GM12878 (cell line): Measurements from ENCODE around the gene ZFYVE21. TPM values are rescaled to one million over a fixed set of nuclear protein-coding genes. Genes with fewer than 3 reads are reported as not detected.

Source experiments
- ATAC-seq: fragments of 200-7000 bp; cut with Tn5 transposase; 3 replicates; pipeline ENCODE4 v1.9.1; 2020; ENCODE audit warnings: mild to moderate bottlenecking, moderate library complexity
- BruUV-seq: library from RNA; stranded (reverse); fragments of 400-500 nt; replicated peaks from 2 replicates; lab custom pipeline; 2021; lab: Mats Ljungman, UMichigan
- CTCF ChIA-PET: fragments of 300-600 bp; sonication (Branson Sonifier 250); formaldehyde crosslinking; extraction: SDS; loops from one replicate; lab custom pipeline; 2021; ENCODE audit warnings: inconsistent platforms; lab: Yijun Ruan, JAX
- POLR2A ChIA-PET: fragments of 350-600 bp; formaldehyde crosslinking; extraction: SDS; loops from one replicate; lab custom pipeline; 2021; ENCODE audit warnings: inconsistent platforms; lab: Charles Lee
- RAD21 ChIA-PET: fragments of 300-600 bp; sonication (Branson Sonifier 250); formaldehyde crosslinking; loops from one replicate; lab custom pipeline; 2023; ENCODE audit warnings: antibody characterized with exemption; ENCODE audit not compliant: unreplicated experiment; lab: Charles Lee
- SMC1A ChIA-PET: fragments of 300-600 bp; sonication (Branson Sonifier 250); formaldehyde crosslinking; loops from one replicate; lab custom pipeline; 2023; ENCODE audit not compliant: unreplicated experiment, uncharacterized antibody; lab: Charles Lee
- DNase-seq: peaks from one replicate; pipeline ENCODE4 v3.0.0-alpha.2; 2011; ENCODE audit warnings: low read depth, low spot score
- FAIRE-seq: peaks from 3 replicates; lab custom pipeline; 2011; peaks lifted over from hg19 to GRCh38; lab: Jason Lieb, UNC
- H2AFZ ChIP-seq: 2 replicates; pipeline ENCODE4 v1.6.0; 2011; ENCODE audit warnings: low read depth, low read length, control low read depth; ENCODE audit not compliant: control insufficient read depth
- H3K27ac ChIP-seq: 2 replicates; pipeline ENCODE4 v1.5.1; 2011; ENCODE audit warnings: control low read depth; ENCODE audit not compliant: control insufficient read depth, insufficient read depth
- H3K27me3 ChIP-seq, 2 experiments: replicated peaks in 1 of 2; 2 replicates each; pipeline versions ENCODE4 v1.6.0 to v1.6.1; 2011; ENCODE audit warnings: low read length in 1 of 2; ENCODE audit not compliant: control insufficient read depth in 2 of 2, insufficient read depth in 2 of 2
- H3K36me3 ChIP-seq, 2 experiments: 2 replicates each; pipeline ENCODE4 v1.5.1; 2011; ENCODE audit warnings: low read length in 1 of 2; ENCODE audit not compliant: control insufficient read depth in 2 of 2, insufficient read depth in 2 of 2
- H3K4me1 ChIP-seq: 2 replicates; pipeline ENCODE4 v1.6.1; 2011; ENCODE audit warnings: mild to moderate bottlenecking, low read length, moderate library complexity, mixed read lengths; ENCODE audit not compliant: control insufficient read depth, insufficient read depth
- H3K4me2 ChIP-seq: 2 replicates; pipeline ENCODE4 v1.6.0; 2011; ENCODE audit warnings: control low read depth; ENCODE audit not compliant: control insufficient read depth, insufficient read depth
- H3K4me3 ChIP-seq: fragments of 200-600 bp; sonication (generic); 2 replicates; pipeline ENCODE4 v1.5.1; 2016
- H3K79me2 ChIP-seq: 2 replicates; pipeline ENCODE4 v1.6.0; 2011; ENCODE audit warnings: low read length; ENCODE audit not compliant: control insufficient read depth, insufficient read depth
- H3K9ac ChIP-seq: 2 replicates; pipeline ENCODE4 v1.8.0; 2011; ENCODE audit warnings: low read length, control low read depth, mixed read lengths; ENCODE audit not compliant: control insufficient read depth, insufficient read depth
- H3K9me3 ChIP-seq: replicated peaks from 3 replicates; pipeline ENCODE4 v1.5.1; 2011; ENCODE audit warnings: mild to moderate bottlenecking, low read length; ENCODE audit not compliant: control insufficient read depth, insufficient read depth
- H4K20me1 ChIP-seq: 2 replicates; pipeline ENCODE4 v1.6.0; 2011; ENCODE audit not compliant: control insufficient read depth, insufficient read depth
- CBX5 ChIP-seq: sonication (generic); IDR thresholded peaks from 2 replicates; pipeline ENCODE4 v1.6.1; 2016; ENCODE audit warnings: low read depth, moderate library complexity, mild to moderate bottlenecking, inconsistent platforms
- CHD2 ChIP-seq: IDR thresholded peaks from 2 replicates; pipeline ENCODE4 v1.6.1; 2011; ENCODE audit warnings: low read depth, low read length, improper control_type of control experiment, borderline replicate concordance
- ESRRA ChIP-seq: IDR thresholded peaks from 2 replicates; pipeline ENCODE4 v1.6.1; 2012; ENCODE audit warnings: mild to moderate bottlenecking, low read length, improper control_type of control experiment
- JUNB ChIP-seq: IDR thresholded peaks from 2 replicates; pipeline ENCODE4 v1.6.1; 2016; ENCODE audit warnings: antibody characterized with exemption, mild to moderate bottlenecking
- MTA2 ChIP-seq: fragments of 450-650 bp; IDR thresholded peaks from 2 replicates; pipeline ENCODE4 v1.6.1; 2016; ENCODE audit warnings: low read depth, mild to moderate bottlenecking, moderate library complexity
- MXI1 ChIP-seq: fragments of 150-350 bp; IDR thresholded peaks from 2 replicates; pipeline ENCODE4 v1.6.1; 2011; ENCODE audit warnings: low read depth, mild to moderate bottlenecking, inconsistent platforms, low read length, improper control_type of control experiment
- NR2C1 ChIP-seq: fragments of 450-650 bp; IDR thresholded peaks from 2 replicates; pipeline ENCODE4 v1.6.1; 2017; ENCODE audit warnings: antibody characterized with exemption, mild to moderate bottlenecking, moderate library complexity
- PAX8 ChIP-seq: fragments of 450-650 bp; IDR thresholded peaks from 2 replicates; pipeline ENCODE4 v1.6.1; 2017; ENCODE audit warnings: mild to moderate bottlenecking, moderate library complexity
- POLR2A ChIP-seq: IDR thresholded peaks from 2 replicates; pipeline ENCODE4 v1.6.1; 2011; ENCODE audit warnings: low read depth, mild to moderate bottlenecking, low read length
- ZNF384 ChIP-seq: IDR thresholded peaks from 2 replicates; pipeline ENCODE4 v1.6.1; 2012; ENCODE audit warnings: low read depth, mild to moderate bottlenecking, low read length, improper control_type of control experiment, borderline replicate concordance
- ZNF622 ChIP-seq: fragments of 450-650 bp; IDR thresholded peaks from 2 replicates; pipeline ENCODE4 v1.6.1; 2017; ENCODE audit warnings: mild to moderate bottlenecking, inconsistent platforms
- WGBS: methylation state at CpG from one replicate; pipeline ENCODE4 v1.1.6; 2016; ENCODE audit warnings: low lambda C conversion rate; ENCODE audit not compliant: insufficient replicate concordance, insufficient coverage; ENCODE audit errors: missing lambda C conversion rate; 5-methylcytosine and 5-hydroxymethylcytosine counted together
- in situ Hi-C: fragments of 300-500 bp; cut with MboI; formaldehyde crosslinking; loops from 9 replicates; pipeline ENCODE4 v1.14.3; 2018; ENCODE audit warnings: mixed read lengths
- intact Hi-C: fragments of 100-400 bp; cut with micrococcal nuclease; formaldehyde crosslinking; loops from one replicate; pipeline ENCODE4 v1.14.2; 2022; ENCODE audit not compliant: unreplicated experiment
- polyA plus RNA-seq, 11 experiments: library from polyadenylated mRNA; depleted of rRNA in 4 of 11; unstranded in 6 of 11; stranded (reverse) in 5 of 11; fragments of >200 nt; fragmentation: Nextera tagmentation in 4 of 11; fragmentation: Illumina TruSeq in 1 of 11; extraction: Ambion mirVana in 4 of 11; extraction: Trizol in 1 of 11; gene quantifications; 1 replicate in 1 of 11; 2 replicates in 10 of 11; pipeline versions ENCODE4 v1.2.1 to v1.2.3, GENCODE V29; 2011 to 2016; ENCODE audit warnings: inconsistent platforms in 2 of 11, missing spikeins in 2 of 11, low read depth in 1 of 11
- total RNA-seq, 4 experiments: library from RNA; depleted of rRNA in 3 of 4; stranded (reverse); fragments of >200 nt in 3 of 4; fragmentation: Illumina TruSeq in 1 of 4; extraction: Trizol in 1 of 4; gene quantifications; 2 replicates each; pipeline versions ENCODE4 v1.2.1 to v1.2.3, GENCODE V29; 2013 to 2021
- TF ChIP-seq, protein P1 (sequence below): fragments of 450-650 bp; conservative IDR thresholded peaks from 2 replicates; pipeline ENCODE4 v1.6.1; 2017; ENCODE audit warnings: mild to moderate bottlenecking, moderate library complexity
- TF ChIP-seq, protein P2 (sequence below): fragments of 450-650 bp; IDR thresholded peaks from 2 replicates; pipeline ENCODE4 v1.6.1; 2017; ENCODE audit warnings: borderline replicate concordance

The ZFYVE21 gene
- total and polyA plus RNA-seq, 10 of the 15 experiments (the other 5 are each of a cell fraction or from before 2014, with no cell fraction given), result 0.79 to 21.7 (median 13.8) TPM

DNA sequence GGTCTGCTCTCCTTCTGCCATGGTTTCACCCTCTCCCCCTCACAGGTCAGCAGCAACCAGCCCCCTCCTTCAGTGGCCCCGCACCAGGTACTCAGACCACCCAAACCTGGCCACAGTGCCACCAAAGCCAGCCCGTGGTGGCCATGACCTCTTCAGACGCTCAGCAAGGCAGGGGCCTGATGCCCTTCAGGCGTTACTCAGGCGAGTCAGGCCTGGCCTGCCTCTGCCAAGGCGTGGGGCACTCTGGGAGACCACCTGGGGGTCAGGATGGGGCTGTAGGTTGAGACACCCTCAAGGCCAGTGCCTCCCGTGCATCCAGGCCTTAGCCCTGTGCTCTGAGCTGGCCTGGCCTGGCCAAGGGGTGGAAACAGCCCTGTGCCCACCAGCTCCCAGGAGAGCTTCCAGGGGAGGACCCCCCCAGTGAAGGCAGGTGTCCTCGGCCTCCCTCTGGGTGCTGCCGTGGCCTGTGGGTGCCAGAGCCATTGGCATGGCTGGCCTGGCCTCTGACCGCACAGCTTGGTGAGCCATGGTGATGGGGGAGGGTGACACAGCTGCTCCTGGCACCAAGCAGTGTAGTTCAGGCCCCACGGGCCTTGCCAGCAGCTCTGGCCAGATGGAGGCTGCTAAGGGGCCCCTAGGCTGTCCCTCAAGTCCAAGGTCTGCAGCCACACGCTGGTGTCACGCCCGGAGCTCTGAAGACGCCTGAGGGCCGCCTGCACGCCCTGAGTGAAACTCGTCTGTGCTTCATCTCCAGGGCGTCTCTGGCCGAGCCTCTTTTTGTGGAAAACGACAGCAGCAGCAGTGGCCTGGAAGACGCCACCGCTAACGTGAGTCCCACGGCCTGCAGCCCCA lies 15.5 kb upstream of the ZFYVE21 start:
- in situ Hi-C loops (no loop called here), intact Hi-C loops (no loop called here)
- SMC1A ChIA-PET, result no interaction called here
- TF ChIP-seq POLR2A (peak; percentile 67), ZNF384 (no peak)
- TF ChIP-seq, all 136 proteins: peak for 1
- Histone ChIP-seq H2AFZ (no peak overlapping the region), H3K4me1 (no peaks in the 10 kb centered on the region; the same call in 1 of the 2 replicates), H3K27me3 (no peaks in the 10 kb centered on the region), H4K20me1 (no peaks in the 10 kb centered on the region), H3K79me2 (no peaks in the 10 kb centered on the region), H3K4me2 (no peak overlapping the region), H3K9me3 (no peaks in the 10 kb centered on the region), H3K27ac (no peak overlapping the region), H3K9ac (no peak overlapping the region), H3K36me3 (peaks cover 4 to 36% of the 10 kb centered on the region in 2 experiments; a peak in 3 of 4 replicates), H3K4me3 (no peak overlapping the region)
- CTCF ChIA-PET, result no interaction called here
- no peak; the same call in 2 of the 3 replicates for ATAC-seq
- 89% methylated on average over 25 of the region's 25 CpGs for WGBS
- no peak for FAIRE-seq
- no TSS peak for BruUV-seq
- DNase-seq, result no peak
- POLR2A ChIA-PET, result interaction anchor here (0.6 kb wide), 1 partner anchor 974 kb away, joined by 4 read pairs; no protein-coding TSS in a partner anchor
- RAD21 ChIA-PET, result no interaction called here

GRCh38 chr14:103700753-103701490 lies 14.7 kb upstream of the ZFYVE21 start:
- 41% methylated on average over 21 of the region's 21 CpGs for WGBS
- Histone ChIP-seq H3K4me2 (no peak overlapping the region), H3K27me3 (no peaks in the 10 kb centered on the region), H3K27ac (no peak overlapping the region), H3K4me3 (no peak overlapping the region), H3K4me1 (no peaks in the 10 kb centered on the region; the same call in 1 of the 2 replicates), H3K9me3 (no peaks in the 10 kb centered on the region), H3K36me3 (peaks cover 5 to 40% of the 10 kb centered on the region in 2 experiments; a peak in 3 of 4 replicates), H2AFZ (no peak overlapping the region), H3K9ac (no peak overlapping the region), H3K79me2 (no peaks in the 10 kb centered on the region), H4K20me1 (no peaks in the 10 kb centered on the region)
- ChIA-PET POLR2A (interaction anchor here (0.6 kb wide), 1 partner anchor 975 kb away, joined by 4 read pairs; no protein-coding TSS in a partner anchor), SMC1A (no interaction called here), RAD21 (no interaction called here), CTCF (no interaction called here)
- intact Hi-C loops, result no loop called here
- no peak for ATAC-seq
- no peak for DNase-seq
- in situ Hi-C loops, result no loop called here
- BruUV-seq, result no TSS peak
- FAIRE-seq, result no peak
- TF ChIP-seq MTA2 (no peak), CBX5 (no peak), PAX8 (no peak), ZNF622 (no peak), NR2C1 (no peak), MXI1 (no peak), JUNB (no peak), CHD2 (no peak), ESRRA (no peak)
- TF ChIP-seq, protein P1, sequence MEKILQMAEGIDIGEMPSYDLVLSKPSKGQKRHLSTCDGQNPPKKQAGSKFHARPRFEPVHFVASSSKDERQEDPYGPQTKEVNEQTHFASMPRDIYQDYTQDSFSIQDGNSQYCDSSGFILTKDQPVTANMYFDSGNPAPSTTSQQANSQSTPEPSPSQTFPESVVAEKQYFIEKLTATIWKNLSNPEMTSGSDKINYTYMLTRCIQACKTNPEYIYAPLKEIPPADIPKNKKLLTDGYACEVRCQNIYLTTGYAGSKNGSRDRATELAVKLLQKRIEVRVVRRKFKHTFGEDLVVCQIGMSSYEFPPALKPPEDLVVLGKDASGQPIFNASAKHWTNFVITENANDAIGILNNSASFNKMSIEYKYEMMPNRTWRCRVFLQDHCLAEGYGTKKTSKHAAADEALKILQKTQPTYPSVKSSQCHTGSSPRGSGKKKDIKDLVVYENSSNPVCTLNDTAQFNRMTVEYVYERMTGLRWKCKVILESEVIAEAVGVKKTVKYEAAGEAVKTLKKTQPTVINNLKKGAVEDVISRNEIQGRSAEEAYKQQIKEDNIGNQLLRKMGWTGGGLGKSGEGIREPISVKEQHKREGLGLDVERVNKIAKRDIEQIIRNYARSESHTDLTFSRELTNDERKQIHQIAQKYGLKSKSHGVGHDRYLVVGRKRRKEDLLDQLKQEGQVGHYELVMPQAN, result no peak
- TF ChIP-seq, protein P2, sequence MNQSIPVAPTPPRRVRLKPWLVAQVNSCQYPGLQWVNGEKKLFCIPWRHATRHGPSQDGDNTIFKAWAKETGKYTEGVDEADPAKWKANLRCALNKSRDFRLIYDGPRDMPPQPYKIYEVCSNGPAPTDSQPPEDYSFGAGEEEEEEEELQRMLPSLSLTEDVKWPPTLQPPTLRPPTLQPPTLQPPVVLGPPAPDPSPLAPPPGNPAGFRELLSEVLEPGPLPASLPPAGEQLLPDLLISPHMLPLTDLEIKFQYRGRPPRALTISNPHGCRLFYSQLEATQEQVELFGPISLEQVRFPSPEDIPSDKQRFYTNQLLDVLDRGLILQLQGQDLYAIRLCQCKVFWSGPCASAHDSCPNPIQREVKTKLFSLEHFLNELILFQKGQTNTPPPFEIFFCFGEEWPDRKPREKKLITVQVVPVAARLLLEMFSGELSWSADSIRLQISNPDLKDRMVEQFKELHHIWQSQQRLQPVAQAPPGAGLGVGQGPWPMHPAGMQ, result no peak
